Measurements from ENCODE around the gene DIP2C. TPM values are rescaled to one million over a fixed set of nuclear protein-coding genes. Genes with fewer than 3 reads are reported as not detected.
"Not testable (repeated sequence)": the region's sequence is repeated elsewhere in the genome, so short reads cannot be mapped to it uniquely, and the experiment has no call there.

DIP2C gene
- total RNA-seq, 2 experiments from 2014 or later, result 1.6 to 1.7 TPM

- H3K27ac Mint-ChIP-seq, result no peak overlapping the region
These were observed 422.5 kb downstream of the DIP2C start for GRCh38 chr10:266974-267425.

GRCh38 chr10:265816-266588, 423.5 kb downstream of the DIP2C start:
- POLR2A ChIA-PET; DNase-seq; H3K9me3 Mint-ChIP-seq; H3K27ac Mint-ChIP-seq; H3K27me3 Mint-ChIP-seq; H3K4me1 Mint-ChIP-seq; H3K36me3 Mint-ChIP-seq; H3K4me3 Mint-ChIP-seq; ATAC-seq (ENCODE audit: low read depth): not testable (repeated sequence)

More at GRCh38 chr10:266974-267425, 422.5 kb downstream of the DIP2C start:
- H3K4me3 Mint-ChIP-seq, result no peak overlapping the region
- DNase-seq, result no peak
- no peaks in the 10 kb centered on the region for H3K36me3 Mint-ChIP-seq
- POLR2A ChIA-PET, result no interaction called here
- no peak for ATAC-seq (ENCODE audit: low read depth)
- no peaks in the 10 kb centered on the region for H3K9me3 Mint-ChIP-seq
- H3K27me3 Mint-ChIP-seq, result peaks cover 2% of the 10 kb centered on the region
- H3K4me1 Mint-ChIP-seq, result peaks cover 3% of the 10 kb centered on the region

GRCh38 chr10:265074-265440, 424.4 kb downstream of the DIP2C start:
- H3K27ac Mint-ChIP-seq; ATAC-seq (ENCODE audit: low read depth): not testable (repeated sequence)

GRCh38 chr10:264160-265073, 425.1 kb downstream of the DIP2C start:
- H3K4me3 Mint-ChIP-seq; H3K27me3 Mint-ChIP-seq; POLR2A ChIA-PET; H3K36me3 Mint-ChIP-seq; H3K9me3 Mint-ChIP-seq; H3K4me1 Mint-ChIP-seq; ATAC-seq (ENCODE audit: low read depth); H3K27ac Mint-ChIP-seq; DNase-seq: not testable (repeated sequence)

More at GRCh38 chr10:265074-265440, 424.4 kb downstream of the DIP2C start:
- H3K4me1 Mint-ChIP-seq, DNase-seq, H3K27me3 Mint-ChIP-seq, H3K9me3 Mint-ChIP-seq, H3K4me3 Mint-ChIP-seq, POLR2A ChIA-PET, H3K36me3 Mint-ChIP-seq: not testable (repeated sequence)

- Mint-ChIP-seq H3K27ac (no peak overlapping the region), H3K27me3 (no peaks in the 10 kb centered on the region)
These were observed 428.5 kb downstream of the DIP2C start for GRCh38 chr10:260819-261429.

GRCh38 chr10:251982-252582, 437.4 kb downstream of the DIP2C start:
- no peaks in the 10 kb centered on the region for H3K9me3 Mint-ChIP-seq
- H3K4me3 Mint-ChIP-seq, result no peak overlapping the region
- DNase-seq (no peak), ATAC-seq (ENCODE audit: low read depth) (no peak)
- no peaks in the 10 kb centered on the region for H3K27me3 Mint-ChIP-seq
- peaks cover 28% of the 10 kb centered on the region for H3K36me3 Mint-ChIP-seq
- no peak overlapping the region for H3K27ac Mint-ChIP-seq
- POLR2A ChIA-PET, result no interaction called here
- H3K4me1 Mint-ChIP-seq, result no peaks in the 10 kb centered on the region

More at GRCh38 chr10:260819-261429, 428.5 kb downstream of the DIP2C start:
- Mint-ChIP-seq H3K4me1 (peaks cover 4% of the 10 kb centered on the region), H3K9me3 (no peaks in the 10 kb centered on the region), H3K36me3 (peaks cover 2% of the 10 kb centered on the region), H3K4me3 (no peak overlapping the region)
- DNase-seq (no peak), ATAC-seq (ENCODE audit: low read depth) (no peak)
- POLR2A ChIA-PET, result no interaction called here

GRCh38 chr10:248307-248706, 441.2 kb downstream of the DIP2C start:
- Mint-ChIP-seq H3K27ac (no peak overlapping the region), H3K4me3 (no peak overlapping the region), H3K4me1 (no peaks in the 10 kb centered on the region), H3K9me3 (no peaks in the 10 kb centered on the region), H3K36me3 (peaks cover 27% of the 10 kb centered on the region), H3K27me3 (no peaks in the 10 kb centered on the region)
- ATAC-seq (ENCODE audit: low read depth) (no peak), DNase-seq (no peak)
- POLR2A ChIA-PET, result no interaction called here

- Mint-ChIP-seq H3K27me3 (no peaks in the 10 kb centered on the region), H3K4me3 (no peak overlapping the region), H3K9me3 (no peaks in the 10 kb centered on the region), H3K4me1 (no peaks in the 10 kb centered on the region), H3K27ac (no peak overlapping the region), H3K36me3 (peaks cover 25% of the 10 kb centered on the region)
- DNase-seq, result no peak
- POLR2A ChIA-PET, result no interaction called here
- ATAC-seq (ENCODE audit: low read depth), result no peak
These were observed 442.0 kb downstream of the DIP2C start for GRCh38 chr10:247480-247879.

- Mint-ChIP-seq H3K36me3 (peaks cover 21% of the 10 kb centered on the region), H3K9me3 (no peaks in the 10 kb centered on the region), H3K27ac (no peak overlapping the region), H3K4me1 (no peaks in the 10 kb centered on the region), H3K4me3 (no peak overlapping the region), H3K27me3 (no peaks in the 10 kb centered on the region)
- ATAC-seq (ENCODE audit: low read depth) (no peak), DNase-seq (no peak)
- POLR2A ChIA-PET, result no interaction called here
These were observed 443.0 kb downstream of the DIP2C start for GRCh38 chr10:246431-246830.

GRCh38 chr10:244227-244626, 445.2 kb downstream of the DIP2C start:
- H3K9me3 Mint-ChIP-seq, result no peaks in the 10 kb centered on the region
- DNase-seq (no peak), ATAC-seq (ENCODE audit: low read depth) (no peak)
- H3K4me3 Mint-ChIP-seq, result no peak overlapping the region
- H3K4me1 Mint-ChIP-seq, result no peaks in the 10 kb centered on the region
- POLR2A ChIA-PET, result no interaction called here
- H3K27me3 Mint-ChIP-seq, result no peaks in the 10 kb centered on the region
- no peak overlapping the region for H3K27ac Mint-ChIP-seq
- H3K36me3 Mint-ChIP-seq, result peaks cover 16% of the 10 kb centered on the region

GRCh38 chr10:241966-242643, 447.4 kb downstream of the DIP2C start:
- no peak overlapping the region for H3K4me3 Mint-ChIP-seq
- no peaks in the 10 kb centered on the region for H3K27me3 Mint-ChIP-seq
- H3K36me3 Mint-ChIP-seq, result peaks cover 10% of the 10 kb centered on the region
- no peak overlapping the region for H3K27ac Mint-ChIP-seq
- H3K9me3 Mint-ChIP-seq, result no peaks in the 10 kb centered on the region
- DNase-seq (no peak), ATAC-seq (ENCODE audit: low read depth) (no peak)
- POLR2A ChIA-PET, result no interaction called here
- H3K4me1 Mint-ChIP-seq, result no peaks in the 10 kb centered on the region

- Mint-ChIP-seq H3K27ac (no peak overlapping the region), H3K4me3 (no peak overlapping the region), H3K36me3 (peaks cover 7% of the 10 kb centered on the region), H3K27me3 (no peaks in the 10 kb centered on the region), H3K4me1 (no peaks in the 10 kb centered on the region), H3K9me3 (no peaks in the 10 kb centered on the region)
- POLR2A ChIA-PET, result no interaction called here
- ATAC-seq (ENCODE audit: low read depth) (no peak), DNase-seq (no peak)
These were observed 448.0 kb downstream of the DIP2C start for GRCh38 chr10:241451-241850.

- ATAC-seq (ENCODE audit: low read depth) (no peak), DNase-seq (no peak)
- no peaks in the 10 kb centered on the region for H3K27me3 Mint-ChIP-seq
- no peak overlapping the region for H3K4me3 Mint-ChIP-seq
- no peak overlapping the region for H3K27ac Mint-ChIP-seq
- peaks cover 7% of the 10 kb centered on the region for H3K36me3 Mint-ChIP-seq
- POLR2A ChIA-PET, result no interaction called here
- H3K4me1 Mint-ChIP-seq, result no peaks in the 10 kb centered on the region
- H3K9me3 Mint-ChIP-seq, result no peaks in the 10 kb centered on the region
These were observed 450.4 kb downstream of the DIP2C start for GRCh38 chr10:239109-239508.

Data from activated naive CD8-positive, alpha-beta T cell treated with anti-CD3 and anti-CD28 coated beads, Interleukin-2, amount 10 ng/mL, durations not matched to agents 7 days and 5 days (primary cell).